HG03460 (cell line): ENCODE measurements around the gene MS4A8.
"Not testable (repeated sequence)": the region's sequence is repeated elsewhere in the genome, so short reads cannot be mapped to it uniquely, and the experiment has no call there.

Experiments used
- ATAC-seq: cut with Tn5 transposase; IDR thresholded peaks from one replicate; pipeline ENCODE4 v1.9.1; 2021; ENCODE audit not compliant: unreplicated experiment

Gene MS4A8, protein sequence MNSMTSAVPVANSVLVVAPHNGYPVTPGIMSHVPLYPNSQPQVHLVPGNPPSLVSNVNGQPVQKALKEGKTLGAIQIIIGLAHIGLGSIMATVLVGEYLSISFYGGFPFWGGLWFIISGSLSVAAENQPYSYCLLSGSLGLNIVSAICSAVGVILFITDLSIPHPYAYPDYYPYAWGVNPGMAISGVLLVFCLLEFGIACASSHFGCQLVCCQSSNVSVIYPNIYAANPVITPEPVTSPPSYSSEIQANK

DNA sequence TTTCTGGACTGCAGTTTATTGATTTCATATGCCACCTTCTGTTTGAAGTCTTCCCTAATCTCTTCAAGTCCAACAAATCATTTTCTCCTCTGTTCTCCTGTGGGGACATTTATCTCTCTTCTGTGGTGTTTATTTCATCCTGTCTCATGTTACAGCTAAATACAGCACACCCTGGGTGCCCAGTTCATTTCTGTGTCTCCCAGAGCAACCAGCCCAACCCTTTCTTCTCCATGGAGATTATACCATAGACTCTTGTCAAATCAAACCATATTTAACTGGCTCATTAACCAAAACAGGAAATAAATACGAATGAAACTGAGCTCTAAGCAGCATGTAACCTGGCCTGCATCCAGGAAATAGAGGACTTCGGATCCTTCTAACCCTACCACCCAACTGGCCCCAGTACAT, at the start of gene MS4A8:
Gene MS4A8, plus strand, starts transcription at position 329 of the 408 bp plus-strand sequence. CDS start 1,249 bp downstream, outside the sequence.
- no peak for ATAC-seq

DNA sequence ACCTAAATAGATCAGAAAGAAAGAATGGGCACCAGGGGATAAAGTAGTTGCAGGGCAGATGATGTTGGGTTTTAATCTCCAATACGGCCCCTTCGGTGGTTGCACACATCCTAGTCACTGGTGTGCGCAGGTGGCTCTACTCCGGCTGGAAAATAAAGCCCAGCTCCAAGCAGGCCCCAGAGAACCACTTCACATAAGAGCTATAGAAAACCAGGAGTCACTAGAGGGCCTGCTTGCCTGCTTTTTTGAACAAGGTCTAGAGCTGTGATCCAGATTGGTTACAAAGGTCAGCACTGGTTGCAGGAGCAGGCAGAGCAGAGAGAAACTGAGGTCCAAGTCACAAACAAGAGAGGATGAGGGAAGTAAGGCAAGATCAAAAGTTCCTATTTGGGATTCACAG, 41.5 kb upstream of the MS4A8 start:
- ATAC-seq = no peak

DNA sequence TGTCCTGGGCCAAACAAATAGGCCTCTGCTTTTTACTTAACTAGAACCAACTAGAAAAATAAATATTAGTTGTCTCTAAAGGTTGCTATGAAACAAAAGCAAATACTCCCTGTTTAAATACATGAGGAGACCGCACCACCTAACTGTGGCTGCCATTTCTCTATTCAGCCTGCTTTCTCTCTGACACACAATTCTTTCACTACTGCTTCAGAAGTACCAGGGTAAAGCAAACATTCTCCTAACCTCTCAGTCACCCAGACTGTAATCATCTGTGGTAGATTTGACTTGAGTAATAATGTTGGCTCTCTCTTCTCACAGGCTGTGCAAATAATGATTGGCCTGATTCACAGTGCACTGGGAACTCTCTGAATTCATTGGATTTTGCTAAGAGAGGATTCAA, 41.0 kb upstream of the MS4A8 start:
- no peak for ATAC-seq

DNA sequence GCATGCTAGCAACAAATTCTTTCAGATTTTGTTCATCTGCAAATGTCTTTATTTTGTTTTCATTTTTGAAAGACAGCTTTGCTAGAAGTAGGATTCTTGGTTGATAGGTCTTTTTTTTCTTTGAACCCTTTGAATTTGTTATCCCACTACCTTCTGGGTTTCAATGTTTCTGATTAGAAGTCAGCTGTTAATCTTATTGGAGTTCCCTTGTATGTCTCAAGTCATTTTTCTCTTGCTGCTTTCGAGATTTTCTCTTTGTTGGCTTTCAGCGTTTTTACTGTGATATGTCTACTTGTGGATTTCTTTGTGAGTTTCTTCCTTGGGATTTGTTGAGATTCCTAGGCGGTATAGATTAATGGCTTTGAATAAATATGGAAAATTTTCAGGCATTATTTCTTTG, 27.2 kb upstream of the MS4A8 start:
- ATAC-seq = no peak

DNA sequence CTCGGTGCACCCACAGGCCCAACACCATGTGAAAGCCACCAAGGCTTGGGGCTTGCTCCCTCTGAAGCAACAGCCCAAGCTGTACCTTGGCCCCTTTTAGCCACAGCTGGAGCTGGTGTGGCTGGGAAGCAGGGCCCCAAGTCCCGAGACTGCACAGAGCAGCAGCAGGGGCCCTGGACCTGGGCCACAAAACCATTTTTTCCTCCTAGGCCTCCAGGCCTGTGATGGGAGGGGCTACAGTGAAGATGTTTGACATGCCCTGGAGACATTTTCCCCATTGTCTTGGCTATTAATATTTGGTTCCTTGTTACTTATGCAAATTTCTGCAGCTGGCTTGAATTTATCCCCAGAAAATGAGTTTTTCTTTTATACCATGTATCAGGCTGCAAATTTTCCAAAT, 21.2 kb upstream of the MS4A8 start:
- not testable (repeated sequence) for ATAC-seq

DNA sequence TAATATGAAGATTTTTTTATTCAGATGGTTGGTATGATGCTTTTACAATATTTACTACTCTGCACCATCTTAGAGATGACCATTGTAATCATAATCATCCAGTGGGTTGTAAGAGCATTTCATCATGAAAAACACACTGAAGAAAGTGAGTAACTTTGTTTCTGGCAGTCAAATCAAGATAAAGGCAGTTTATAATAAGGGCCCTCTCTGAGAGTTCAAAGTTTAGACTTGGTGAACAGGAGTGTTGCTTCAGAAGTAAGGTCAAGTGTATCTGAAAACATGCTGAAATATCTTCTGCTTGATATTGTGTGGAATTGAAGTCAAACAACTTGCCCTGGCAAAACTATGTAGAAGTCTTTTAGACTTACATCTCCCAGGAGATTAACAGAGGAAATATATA, 19.5 kb upstream of the MS4A8 start:
- no peak for ATAC-seq

DNA sequence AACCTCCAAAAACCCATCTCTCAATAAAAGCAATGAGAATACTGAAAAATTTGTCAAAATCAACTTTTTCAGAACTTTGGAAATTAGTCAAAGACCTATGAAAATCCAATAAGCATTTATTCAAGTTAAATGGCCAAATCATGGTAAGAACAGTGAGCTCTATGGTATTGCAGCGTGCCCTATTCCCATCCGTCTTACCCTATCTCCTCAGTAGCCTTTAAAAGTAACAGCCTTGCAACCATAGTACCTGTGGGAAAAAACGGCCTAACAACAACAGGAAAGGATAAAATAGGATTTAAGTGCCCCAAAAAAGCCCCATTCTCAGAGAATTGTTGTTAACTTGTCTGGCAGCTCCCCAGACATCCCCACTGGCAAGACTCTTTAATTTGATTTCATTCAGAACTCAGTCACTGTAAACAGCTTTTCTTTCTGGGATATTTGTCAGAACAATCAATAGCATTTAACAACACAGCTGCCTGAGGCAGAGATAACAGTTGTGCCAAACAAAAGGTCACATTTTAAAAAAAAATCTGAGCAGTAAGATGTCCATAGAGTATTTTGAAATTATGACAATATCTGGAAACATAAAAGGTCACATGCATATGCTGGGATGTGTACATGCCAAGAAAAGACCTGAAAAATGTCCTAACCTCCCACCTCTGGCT, 18.8 kb upstream of the MS4A8 start:
- ATAC-seq = no peak

DNA sequence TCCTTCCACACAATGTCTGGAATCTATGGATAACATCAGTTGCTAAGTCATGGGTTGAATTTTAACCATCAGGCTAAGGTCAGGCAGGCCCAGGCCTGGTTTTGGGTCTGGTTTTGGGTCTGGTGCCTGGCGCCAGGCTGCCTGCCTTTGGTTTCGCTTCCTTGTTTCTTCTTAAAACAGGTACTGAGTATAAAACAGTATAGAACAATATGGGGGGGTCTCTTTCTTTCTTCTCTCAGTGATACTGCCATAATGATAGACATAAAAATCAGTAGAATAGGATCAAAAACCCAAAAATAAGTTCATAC, 14.9 kb upstream of the MS4A8 start:
- ATAC-seq = not testable (repeated sequence)

DNA sequence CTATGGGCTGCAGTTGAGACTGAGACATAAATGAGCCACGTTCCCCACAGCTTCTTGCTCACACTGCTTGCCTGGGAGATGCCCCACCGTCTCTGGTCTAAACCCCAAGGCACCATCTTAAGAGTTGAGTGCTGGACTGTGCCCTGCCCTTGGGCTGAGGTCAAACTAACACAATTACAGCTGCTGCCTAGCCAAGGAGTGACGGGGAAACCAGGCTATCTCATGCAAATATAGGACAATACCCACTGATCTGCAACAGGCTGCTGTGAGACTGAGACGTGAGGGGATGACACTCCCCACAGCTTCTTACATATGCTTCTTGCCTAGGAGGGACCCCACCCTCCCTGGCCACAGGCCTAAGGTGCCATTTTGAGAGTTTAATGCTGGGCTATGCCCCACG, 7.8 kb upstream of the MS4A8 start:
- ATAC-seq = no peak

DNA sequence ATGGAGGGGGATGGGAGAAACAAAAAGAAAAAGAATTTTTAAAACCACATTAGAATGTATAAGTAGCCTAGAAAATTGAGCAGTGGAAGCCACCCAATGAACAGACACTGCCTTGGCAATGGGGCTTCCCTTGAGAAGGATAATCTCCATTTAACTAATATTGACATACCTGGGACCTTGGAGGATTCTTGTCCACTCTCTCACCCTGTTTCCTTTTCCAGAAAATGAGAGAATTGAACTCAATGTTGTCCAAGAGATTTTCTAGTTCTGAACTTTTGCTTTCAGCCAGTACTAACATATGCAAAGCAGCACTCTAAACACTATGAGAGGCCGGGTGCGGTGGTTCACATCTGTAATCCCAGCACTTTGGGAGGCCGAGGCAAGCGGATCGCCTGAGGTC, 524 bp downstream of the MS4A8 start:
- no peak for ATAC-seq

DNA sequence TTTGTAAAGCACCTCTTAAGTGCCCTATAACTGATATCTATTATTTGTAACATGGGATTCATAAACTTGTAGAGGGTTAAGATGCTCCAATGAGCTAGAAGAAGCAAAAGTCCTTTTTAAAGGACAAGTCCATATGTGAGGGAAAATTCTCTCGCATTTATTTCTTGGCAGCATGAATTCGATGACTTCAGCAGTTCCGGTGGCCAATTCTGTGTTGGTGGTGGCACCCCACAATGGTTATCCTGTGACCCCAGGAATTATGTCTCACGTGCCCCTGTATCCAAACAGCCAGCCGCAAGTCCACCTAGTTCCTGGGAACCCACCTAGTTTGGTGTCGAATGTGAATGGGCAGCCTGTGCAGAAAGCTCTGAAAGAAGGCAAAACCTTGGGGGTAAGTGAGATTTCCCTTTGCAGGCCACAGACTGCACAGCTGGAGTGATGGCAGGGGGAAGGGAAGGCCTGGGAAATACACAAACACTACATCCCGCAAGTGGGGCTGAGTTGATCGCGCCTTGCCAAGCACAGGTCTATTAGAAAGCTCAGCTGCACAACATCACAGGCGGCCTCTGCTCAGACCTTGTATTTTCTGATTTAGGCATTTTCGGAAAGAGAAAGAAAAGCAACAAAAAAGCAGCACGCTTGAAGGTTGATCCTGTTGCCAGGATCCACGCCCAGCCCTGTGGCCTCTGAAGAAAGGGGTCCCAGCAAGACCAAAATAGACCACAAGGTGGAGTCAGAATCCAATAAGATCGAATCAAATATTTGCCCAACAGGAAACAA, 1.5 kb downstream of the MS4A8 start:
- no peak for ATAC-seq

DNA sequence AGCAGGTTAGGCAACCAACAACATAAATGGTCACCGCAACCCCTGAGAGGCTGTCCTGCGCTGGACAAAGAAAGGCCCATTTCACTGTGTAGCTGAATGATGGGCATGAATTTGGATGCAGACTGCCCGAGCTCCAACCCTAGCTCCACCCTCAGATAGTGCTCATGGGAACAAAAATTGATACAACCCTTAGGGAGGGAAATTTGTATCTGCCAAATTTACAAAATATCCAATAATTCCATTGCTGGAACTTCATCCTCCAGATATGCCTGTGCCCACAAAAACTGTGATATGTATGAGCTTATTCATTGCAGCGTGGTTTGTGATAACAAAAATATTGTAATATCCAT, 2.0 kb downstream of the MS4A8 start:
- ATAC-seq = no peak

DNA sequence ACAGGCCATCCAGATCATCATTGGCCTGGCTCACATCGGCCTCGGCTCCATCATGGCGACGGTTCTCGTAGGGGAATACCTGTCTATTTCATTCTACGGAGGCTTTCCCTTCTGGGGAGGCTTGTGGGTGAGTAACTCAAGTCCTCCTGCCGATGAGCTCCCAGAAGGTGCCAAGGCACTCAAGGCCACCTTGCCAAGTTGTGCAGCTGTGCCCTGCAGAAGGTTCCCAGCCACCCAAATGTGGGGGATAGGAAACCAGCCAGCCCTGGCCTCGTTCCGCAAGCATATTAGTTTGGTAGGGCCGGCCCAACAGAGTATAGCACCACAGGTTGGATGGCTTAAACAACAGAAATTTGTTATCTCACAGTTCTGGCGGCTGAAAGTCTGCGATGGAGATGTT, 4.0 kb downstream of the MS4A8 start:
- ATAC-seq = no peak

DNA sequence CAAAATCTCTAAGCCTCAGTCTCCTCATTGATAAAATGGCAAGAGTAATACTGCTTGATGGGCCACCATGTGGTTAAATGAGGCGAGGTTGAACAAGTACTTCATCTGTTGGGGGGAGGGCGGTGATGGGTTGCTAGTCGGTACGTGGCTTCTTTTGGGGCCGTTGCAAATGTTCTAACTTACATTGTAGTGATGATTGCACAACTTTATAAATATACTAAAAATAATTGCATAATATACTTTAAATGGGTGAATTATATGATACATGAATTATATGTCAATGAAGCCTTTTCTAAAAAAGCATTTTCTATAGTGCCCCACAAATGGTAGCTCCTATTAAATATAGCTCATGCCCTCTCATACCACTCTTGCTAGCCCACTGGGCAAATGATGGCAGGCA, 6.5 kb downstream of the MS4A8 start:
- no peak for ATAC-seq

DNA sequence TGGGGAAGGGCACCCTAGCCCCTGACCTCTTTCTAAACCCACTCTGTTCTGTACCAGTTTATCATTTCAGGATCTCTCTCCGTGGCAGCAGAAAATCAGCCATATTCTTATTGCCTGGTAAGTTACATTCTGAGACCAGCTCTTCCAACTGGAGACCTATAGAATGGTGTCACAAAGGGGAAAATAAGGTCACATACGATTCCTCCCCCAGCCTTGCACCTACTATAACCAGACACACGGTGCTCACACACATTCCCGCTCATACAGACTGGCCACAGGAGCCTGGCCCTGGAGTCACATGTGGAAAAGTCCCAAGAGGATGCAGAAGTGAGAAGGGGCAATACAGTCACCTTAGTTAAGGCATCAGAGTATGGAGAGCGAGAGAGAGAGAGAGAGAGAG, 7.5 kb downstream of the MS4A8 start:
- ATAC-seq = no peak

DNA sequence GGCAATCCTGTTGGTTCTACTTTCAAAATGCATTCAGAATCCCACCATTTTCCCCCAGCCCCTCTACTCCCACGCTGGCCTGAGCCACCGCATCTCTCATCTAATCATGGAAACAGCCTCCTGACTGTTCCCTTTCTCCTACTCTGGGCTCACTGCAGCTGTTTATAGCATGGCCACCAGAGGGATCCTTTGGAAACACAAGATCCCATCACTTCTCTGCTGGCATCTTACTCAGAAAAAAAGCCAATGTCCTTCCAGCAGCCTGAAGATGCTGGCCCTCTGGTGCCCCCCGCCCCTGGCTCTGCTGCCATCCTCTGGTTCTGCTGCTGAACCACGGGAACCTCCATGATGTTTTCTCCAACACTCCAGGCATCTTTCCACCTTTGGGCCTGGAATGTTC, 11.1 kb downstream of the MS4A8 start:
- no peak for ATAC-seq

DNA sequence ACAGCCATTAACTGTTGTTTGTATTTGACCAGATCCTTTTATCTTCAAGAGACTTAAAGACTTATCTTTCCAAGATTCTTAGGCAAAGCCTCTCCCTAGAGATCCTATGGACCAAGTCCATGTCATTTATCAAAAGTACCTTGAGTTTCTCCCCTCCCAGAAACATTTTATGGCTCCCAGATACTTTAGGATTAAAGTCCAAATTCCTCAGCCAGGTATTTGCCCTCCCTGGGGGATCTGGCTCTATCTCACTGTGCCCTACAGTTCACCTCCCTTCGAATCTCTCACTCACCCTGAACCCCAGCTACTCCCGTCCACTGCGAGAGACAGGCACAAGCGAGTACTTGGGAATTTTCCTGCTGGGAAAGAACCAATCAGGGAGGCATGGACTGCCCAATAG, 11.9 kb downstream of the MS4A8 start:
- no peak for ATAC-seq

DNA sequence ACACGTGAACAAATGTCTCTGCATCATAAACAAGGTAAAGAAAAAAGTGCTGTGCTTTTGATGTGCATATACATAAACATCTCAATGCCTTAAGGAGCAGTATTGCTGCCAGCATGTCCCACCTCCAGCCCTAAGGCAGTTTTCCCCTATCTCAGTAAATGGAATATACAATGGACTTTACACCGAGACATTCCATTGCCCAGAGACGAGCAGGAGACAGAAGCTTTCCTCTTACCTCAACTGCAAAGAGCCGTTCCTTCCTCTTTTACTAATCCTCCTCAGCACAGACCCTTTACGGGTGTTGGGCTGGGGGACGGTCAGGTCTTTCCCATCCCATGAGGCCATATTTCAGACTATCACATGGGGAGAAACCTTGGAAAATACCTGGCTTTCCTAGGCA, 14.0 kb downstream of the MS4A8 start:
- ATAC-seq = not testable (repeated sequence)

DNA sequence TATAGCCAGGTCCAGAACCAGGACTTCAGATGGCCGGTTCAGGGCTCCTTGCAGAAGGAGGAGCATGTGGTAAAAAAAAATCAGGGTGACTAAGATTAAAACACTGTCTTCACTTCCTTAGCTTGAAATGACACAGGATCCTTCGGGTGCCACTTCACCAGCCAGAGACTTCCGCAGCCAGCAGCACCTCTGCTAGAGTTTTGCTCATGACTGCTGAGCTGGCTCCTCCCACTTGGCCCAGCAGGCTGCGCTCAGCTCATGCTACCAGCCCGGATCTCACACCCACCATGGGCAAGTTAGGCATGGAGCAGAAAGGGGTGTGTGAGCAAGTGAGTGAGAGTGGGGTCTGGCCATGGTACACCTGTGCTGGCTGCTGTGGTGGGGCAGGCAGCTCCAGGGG, 18.5 kb downstream of the MS4A8 start:
- ATAC-seq = no peak

DNA sequence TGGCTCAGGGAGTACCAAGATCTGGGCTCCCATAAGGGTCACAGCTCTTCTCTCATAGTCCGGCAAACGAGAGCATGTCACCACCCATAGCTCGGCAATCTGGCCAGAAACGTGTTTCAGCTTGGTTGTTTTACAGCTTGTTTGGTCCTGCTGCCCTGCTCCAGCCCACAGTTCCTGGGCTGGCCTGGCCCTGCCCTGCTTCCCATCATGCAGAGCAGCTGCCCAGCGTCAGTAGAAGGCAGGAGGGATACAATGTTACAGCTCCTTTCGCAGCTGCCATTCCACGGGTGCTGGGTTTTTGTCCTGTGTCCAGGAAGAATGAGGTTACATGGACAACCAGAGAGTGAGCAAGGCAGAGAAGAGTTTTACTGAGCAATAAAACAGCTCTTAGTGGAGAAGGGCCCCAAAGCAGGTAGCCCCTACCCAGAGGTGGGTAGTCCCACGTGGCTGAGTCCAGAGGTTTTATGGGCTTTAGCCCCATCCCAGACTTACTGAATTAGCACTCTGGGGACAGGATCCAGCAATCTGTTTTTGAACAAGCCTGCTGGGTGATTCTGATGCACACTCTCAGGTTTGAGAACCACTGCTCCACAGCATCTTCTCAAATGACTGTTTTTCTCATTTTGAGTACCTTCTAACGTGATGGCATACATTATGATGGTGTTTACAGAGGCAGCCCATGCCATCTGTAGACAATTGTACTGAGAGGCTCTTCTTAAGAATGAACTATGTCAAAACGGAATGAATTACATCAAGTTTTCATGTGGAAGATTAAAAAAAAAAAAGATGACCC, 19.3 kb downstream of the MS4A8 start:
- no peak for ATAC-seq

DNA sequence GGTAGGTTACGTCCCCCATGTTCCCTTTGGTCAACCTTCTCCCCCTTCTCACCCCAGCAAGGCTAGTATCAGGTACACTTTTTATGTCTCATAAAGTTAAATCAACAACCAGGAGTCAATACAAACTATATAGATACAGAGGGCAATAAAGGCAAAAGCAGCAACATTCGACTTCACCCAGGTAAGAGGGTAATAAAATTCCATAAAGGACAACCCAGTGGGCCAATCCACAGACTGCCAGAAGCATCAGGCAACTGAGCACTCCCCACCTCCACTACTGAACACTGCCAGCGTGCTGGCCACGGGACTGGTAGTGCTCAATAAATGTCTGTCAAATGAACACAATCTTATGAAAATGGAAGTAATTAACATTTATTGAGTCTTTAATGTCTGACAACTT, 20.0 kb downstream of the MS4A8 start:
- ATAC-seq = no peak

DNA sequence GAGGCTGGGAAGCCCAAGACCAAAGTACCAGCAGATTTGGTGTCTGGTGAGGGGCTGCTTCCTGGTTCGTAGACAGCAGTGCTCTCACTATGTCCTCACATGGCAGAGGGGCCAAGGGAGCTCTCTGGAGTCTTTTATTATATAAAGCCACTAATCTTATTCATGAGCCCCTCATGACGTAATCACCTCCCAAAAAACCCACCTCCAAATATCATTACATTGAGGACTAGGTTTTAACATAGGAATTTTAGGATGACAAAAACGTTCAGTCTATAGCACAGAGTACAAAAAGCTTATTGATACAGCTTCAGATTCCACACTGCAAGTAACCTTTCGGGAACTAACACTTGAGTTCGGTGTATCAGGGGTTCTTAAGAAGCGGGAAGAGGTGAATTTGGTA, 21.0 kb downstream of the MS4A8 start:
- no peak for ATAC-seq
